Nephron (organoid): ENCODE measurements around the gene LCN15.

ENCODE experiments used
- H3K27ac Mint-ChIP-seq, 3 experiments: 2 replicates each; pipeline ENCODE4 v1.8.0; 2020; ENCODE audit warnings: mixed read lengths in 3 of 3, mild to moderate bottlenecking in 2 of 3, moderate library complexity in 1 of 3
- H3K27me3 Mint-ChIP-seq: 2 replicates; pipeline ENCODE4 v1.8.0; 2021; ENCODE audit warnings: low read depth, mild to moderate bottlenecking, moderate library complexity, mixed read lengths
- H3K36me3 Mint-ChIP-seq: 2 replicates; pipeline ENCODE4 v1.8.0; 2020; ENCODE audit warnings: low read depth, mixed read lengths
- H3K4me1 Mint-ChIP-seq: 2 replicates; pipeline ENCODE4 v1.8.0; 2020; ENCODE audit warnings: mixed read lengths
- H3K4me3 Mint-ChIP-seq, 3 experiments: 2 replicates each; pipeline ENCODE4 v1.8.0; 2020; ENCODE audit warnings: mild to moderate bottlenecking in 3 of 3, mixed read lengths in 3 of 3, moderate library complexity in 2 of 3
- H3K9me3 Mint-ChIP-seq: 2 replicates; pipeline ENCODE4 v1.8.0; 2020; ENCODE audit warnings: mixed read lengths
- TF ChIP-seq, protein P1 (sequence below), 3 experiments: fragments of 200-600 bp; sonication (generic); IDR thresholded peaks; one replicate each; pipeline ENCODE4 v1.5.0; 2021; ENCODE audit warnings: antibody characterized with exemption in 3 of 3; ENCODE audit not compliant: unreplicated experiment in 3 of 3

The LCN15 gene

DNA sequence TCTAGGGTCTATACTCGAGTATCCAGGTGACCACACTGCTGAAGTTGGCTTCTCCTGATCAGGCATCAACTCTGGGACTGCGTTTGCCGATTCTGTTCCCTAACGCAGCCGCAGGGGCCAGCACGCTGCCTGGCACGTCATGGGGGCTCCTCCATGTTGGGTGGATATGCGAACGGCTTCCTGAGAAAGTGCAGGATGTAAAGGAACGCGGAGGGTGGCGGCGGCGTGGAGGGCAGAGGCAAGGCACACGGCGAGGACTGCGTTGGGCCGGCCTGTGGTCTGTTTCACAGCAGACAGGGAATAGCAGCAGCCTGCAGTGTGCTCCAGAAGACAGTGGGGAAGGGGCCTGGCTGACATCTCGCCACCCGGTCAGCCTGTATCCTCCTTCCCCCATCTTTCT, 25.4 kb downstream of the LCN15 start:
- H3K9me3 Mint-ChIP-seq = no peaks in the 10 kb centered on the region
- TF ChIP-seq, protein P1, sequence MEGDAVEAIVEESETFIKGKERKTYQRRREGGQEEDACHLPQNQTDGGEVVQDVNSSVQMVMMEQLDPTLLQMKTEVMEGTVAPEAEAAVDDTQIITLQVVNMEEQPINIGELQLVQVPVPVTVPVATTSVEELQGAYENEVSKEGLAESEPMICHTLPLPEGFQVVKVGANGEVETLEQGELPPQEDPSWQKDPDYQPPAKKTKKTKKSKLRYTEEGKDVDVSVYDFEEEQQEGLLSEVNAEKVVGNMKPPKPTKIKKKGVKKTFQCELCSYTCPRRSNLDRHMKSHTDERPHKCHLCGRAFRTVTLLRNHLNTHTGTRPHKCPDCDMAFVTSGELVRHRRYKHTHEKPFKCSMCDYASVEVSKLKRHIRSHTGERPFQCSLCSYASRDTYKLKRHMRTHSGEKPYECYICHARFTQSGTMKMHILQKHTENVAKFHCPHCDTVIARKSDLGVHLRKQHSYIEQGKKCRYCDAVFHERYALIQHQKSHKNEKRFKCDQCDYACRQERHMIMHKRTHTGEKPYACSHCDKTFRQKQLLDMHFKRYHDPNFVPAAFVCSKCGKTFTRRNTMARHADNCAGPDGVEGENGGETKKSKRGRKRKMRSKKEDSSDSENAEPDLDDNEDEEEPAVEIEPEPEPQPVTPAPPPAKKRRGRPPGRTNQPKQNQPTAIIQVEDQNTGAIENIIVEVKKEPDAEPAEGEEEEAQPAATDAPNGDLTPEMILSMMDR (IDR thresholded peaks at IDR 0.05; ENCODE audit: unreplicated experiment in 3 of 3) = no peak
- peaks cover 10% of the 10 kb centered on the region for H3K27me3 Mint-ChIP-seq
- no peak overlapping the region for H3K27ac Mint-ChIP-seq
- no peaks in the 10 kb centered on the region for H3K36me3 Mint-ChIP-seq
- H3K4me1 Mint-ChIP-seq = no peaks in the 10 kb centered on the region
- no peak overlapping the region for H3K4me3 Mint-ChIP-seq

DNA sequence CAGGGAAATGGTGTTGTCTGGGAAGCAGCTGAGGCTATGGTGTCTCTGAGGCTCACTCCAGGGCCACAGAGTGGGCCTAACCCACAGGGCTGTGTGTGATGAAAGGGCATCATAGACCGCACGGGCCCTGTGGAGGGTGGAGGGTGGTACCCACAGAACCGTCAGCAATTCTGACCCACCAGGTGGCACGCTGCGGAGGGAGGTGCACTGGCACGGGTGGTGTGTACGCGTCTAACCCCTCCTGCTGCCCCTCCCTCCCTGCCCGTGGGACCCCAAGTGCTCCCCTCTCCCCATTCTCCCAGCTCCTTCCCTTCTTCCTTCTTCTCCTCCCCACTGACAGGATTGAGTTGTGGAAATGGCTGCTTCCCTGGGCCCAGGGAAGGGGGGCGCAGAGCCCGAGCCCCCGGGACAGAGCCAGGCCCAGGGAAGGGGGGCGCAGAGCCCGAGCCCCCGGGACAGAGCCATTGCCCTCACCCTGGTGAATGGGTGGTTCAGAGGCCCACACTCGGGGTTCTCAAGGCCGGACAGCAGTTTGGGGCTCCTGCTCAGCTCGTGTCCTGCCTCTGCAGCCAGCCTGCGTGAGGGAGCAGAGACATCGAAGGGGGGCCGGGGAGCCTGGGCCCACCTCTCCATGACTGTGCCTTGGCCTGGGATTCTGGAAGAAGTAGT, 28.4 kb downstream of the LCN15 start:
- Mint-ChIP-seq H3K27me3 (peaks cover 13% of the 10 kb centered on the region), H3K4me1 (no peaks in the 10 kb centered on the region), H3K36me3 (no peaks in the 10 kb centered on the region), H3K9me3 (no peaks in the 10 kb centered on the region), H3K4me3 (no peak overlapping the region), H3K27ac (no peak overlapping the region)
- TF ChIP-seq, protein P1 (IDR thresholded peaks at IDR 0.05; ENCODE audit: unreplicated experiment in 3 of 3) = no peak

DNA sequence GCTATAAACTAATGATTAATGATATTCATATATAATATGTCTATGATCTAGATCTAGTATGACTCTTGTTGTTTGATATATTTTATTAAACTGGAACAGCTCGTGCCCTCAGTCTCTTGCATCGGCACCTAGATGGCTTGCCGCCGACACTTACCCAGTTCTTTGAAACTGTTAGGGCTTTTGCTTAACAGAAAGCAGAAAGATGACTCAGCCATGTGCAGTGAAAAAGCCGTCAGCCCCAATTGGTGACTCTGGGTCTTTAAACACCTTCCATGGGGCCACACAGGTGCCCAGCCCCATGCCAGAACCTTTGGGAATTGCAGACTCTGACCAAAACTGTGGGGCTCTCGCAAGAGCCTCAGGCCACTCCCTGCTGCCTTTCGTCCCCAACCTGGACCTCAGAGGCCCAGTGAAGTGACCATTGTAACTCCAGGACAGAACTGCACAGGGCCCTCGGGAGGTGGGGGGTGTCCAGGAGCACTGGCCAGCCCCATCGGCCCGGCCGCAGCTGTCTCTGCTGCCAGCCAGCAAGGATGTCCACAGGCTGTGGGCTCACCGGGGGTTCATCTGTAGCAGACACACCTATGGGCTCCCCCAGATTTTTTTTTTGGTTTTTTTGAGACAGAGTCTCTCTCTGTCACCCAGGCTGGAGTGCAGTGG, 29.4 kb downstream of the LCN15 start:
- TF ChIP-seq, protein P1 (IDR thresholded peaks at IDR 0.05; ENCODE audit: unreplicated experiment in 3 of 3) = no peak
- Mint-ChIP-seq H3K4me1 (no peaks in the 10 kb centered on the region), H3K36me3 (no peaks in the 10 kb centered on the region), H3K4me3 (no peak overlapping the region), H3K9me3 (no peaks in the 10 kb centered on the region), H3K27ac (no peak overlapping the region), H3K27me3 (peaks cover 13% of the 10 kb centered on the region)

DNA sequence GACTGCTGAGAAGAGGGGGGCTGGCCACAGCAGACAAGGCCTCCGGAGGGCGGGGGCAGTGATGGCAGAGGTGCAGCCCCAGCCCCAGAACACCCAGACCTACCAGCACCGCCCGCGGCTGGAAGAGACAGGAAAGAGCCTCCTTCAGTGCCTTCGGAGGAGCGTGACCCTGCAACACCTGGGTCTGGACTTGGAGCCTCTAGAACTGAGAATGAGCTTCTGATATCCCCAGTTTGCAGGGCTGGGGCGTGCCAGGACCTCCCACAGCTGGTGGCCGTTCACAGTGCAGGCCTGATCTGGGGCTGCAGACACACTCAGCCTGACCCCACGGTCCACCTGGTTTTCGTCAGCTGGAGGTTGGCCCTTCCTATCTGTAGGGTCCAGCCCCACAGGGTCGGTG, 30.7 kb downstream of the LCN15 start:
- TF ChIP-seq, protein P1 (IDR thresholded peaks at IDR 0.05; ENCODE audit: unreplicated experiment in 3 of 3) = no peak
- Mint-ChIP-seq H3K4me1 (no peaks in the 10 kb centered on the region), H3K27me3 (peaks cover 11% of the 10 kb centered on the region), H3K4me3 (no peak overlapping the region), H3K27ac (no peak overlapping the region), H3K9me3 (no peaks in the 10 kb centered on the region), H3K36me3 (no peaks in the 10 kb centered on the region)

DNA sequence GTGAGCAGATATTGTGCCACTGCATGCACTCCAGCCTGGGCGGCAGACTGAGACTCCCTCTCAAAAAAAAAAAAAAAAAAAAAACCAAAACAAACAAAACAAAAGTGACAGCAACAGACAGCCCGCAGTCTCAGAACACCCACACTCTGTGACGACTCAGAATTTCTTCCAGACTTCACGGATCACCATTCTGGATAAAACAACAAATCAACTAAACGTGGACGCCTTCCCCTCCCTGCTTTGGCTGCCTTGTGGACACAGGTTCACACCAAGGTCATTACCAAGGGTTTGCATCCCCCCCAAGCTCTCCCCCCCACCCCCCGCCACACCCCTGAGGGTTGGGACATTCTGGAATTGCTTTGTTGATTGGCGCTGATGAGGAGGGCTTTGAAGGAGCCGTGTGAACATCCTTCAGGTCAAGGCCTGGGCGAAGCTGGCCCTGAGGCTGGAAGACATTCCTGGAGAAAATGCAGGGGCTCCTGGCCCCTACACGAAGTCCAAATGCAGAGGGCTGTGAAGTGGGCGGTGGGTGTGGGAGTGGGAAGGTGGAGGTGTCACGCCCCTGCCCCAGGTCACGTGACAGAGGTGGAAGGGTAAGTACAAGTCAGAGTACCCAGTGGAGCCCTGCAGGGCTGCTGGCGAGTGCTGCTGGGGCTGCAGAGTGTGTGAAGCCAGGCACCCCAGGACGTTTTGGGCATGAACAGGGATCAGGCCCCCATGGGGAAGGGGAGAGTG, 31.7 kb downstream of the LCN15 start:
- TF ChIP-seq, protein P1 (IDR thresholded peaks at IDR 0.05; ENCODE audit: unreplicated experiment in 3 of 3) = no peak
- Mint-ChIP-seq H3K27ac (peak overlapping the region in 1 of 3 experiments; percentile 25), H3K36me3 (no peaks in the 10 kb centered on the region), H3K4me3 (peak overlapping the region in 1 of 3 experiments; percentile 2), H3K27me3 (peaks cover 5% of the 10 kb centered on the region), H3K9me3 (no peaks in the 10 kb centered on the region), H3K4me1 (no peaks in the 10 kb centered on the region)
